CD4-positive, alpha-beta T cell treated with Interferon gamma for 1 hour (primary cell): ENCODE measurements around the gene TP53BP1.
A peak's percentile ranks its signal among the peaks of the same experiment; 100 is the strongest.

Experiments used
- DNase-seq: peaks from one replicate; pipeline ENCODE4 v3.0.0-alpha.2; 2020

The TP53BP1 gene

GRCh38 chr15:43487271-43487895 is 5.6 kb downstream of the TP53BP1 start:
- no peak for DNase-seq

GRCh38 chr15:43484455-43484854 is 8.5 kb downstream of the TP53BP1 start:
- DNase-seq, result no peak

- DNase-seq, result no peak
Observed at GRCh38 chr15:43483297-43484128, 9.4 kb downstream of the TP53BP1 start.

GRCh38 chr15:43473885-43474284 is 19.1 kb downstream of the TP53BP1 start:
- no peak for DNase-seq

GRCh38 chr15:43471975-43472374 is 21.0 kb downstream of the TP53BP1 start:
- no peak for DNase-seq

GRCh38 chr15:43469867-43470266 is 23.1 kb downstream of the TP53BP1 start:
- no peak for DNase-seq

- DNase-seq, result no peak
Observed at GRCh38 chr15:43465100-43465499, 27.9 kb downstream of the TP53BP1 start.

GRCh38 chr15:43463998-43464397 is 29.0 kb downstream of the TP53BP1 start:
- DNase-seq, result no peak

- no peak for DNase-seq
Observed at GRCh38 chr15:43463507-43463906, 29.4 kb downstream of the TP53BP1 start.

GRCh38 chr15:43449981-43450380 is 43.0 kb downstream of the TP53BP1 start:
- no peak for DNase-seq

- DNase-seq, result no peak
Observed at GRCh38 chr15:43446344-43446743, 46.6 kb downstream of the TP53BP1 start.

GRCh38 chr15:43441316-43441715 is 51.6 kb downstream of the TP53BP1 start:
- DNase-seq, result no peak

GRCh38 chr15:43440721-43441281 is 52.2 kb downstream of the TP53BP1 start:
- peak; percentile 22 for DNase-seq

GRCh38 chr15:43439268-43439667 is 53.7 kb downstream of the TP53BP1 start:
- DNase-seq, result no peak

- DNase-seq, result no peak
Observed at GRCh38 chr15:43436395-43436794, 56.6 kb downstream of the TP53BP1 start.

- no peak for DNase-seq
Observed at GRCh38 chr15:43434446-43434845, 58.5 kb downstream of the TP53BP1 start.

GRCh38 chr15:43433661-43434303 is 59.2 kb downstream of the TP53BP1 start:
- DNase-seq, result no peak

GRCh38 chr15:43433165-43433564 is 59.8 kb downstream of the TP53BP1 start:
- DNase-seq, result no peak

- no peak for DNase-seq
Observed at GRCh38 chr15:43429687-43430086, 63.3 kb downstream of the TP53BP1 start.

- DNase-seq, result no peak
Observed at GRCh38 chr15:43423793-43424192, 69.2 kb downstream of the TP53BP1 start.

- no peak for DNase-seq
Observed at GRCh38 chr15:43420876-43421275, 72.1 kb downstream of the TP53BP1 start.

GRCh38 chr15:43420435-43420834 is 72.5 kb downstream of the TP53BP1 start:
- DNase-seq, result no peak

GRCh38 chr15:43414196-43414595 is 78.8 kb downstream of the TP53BP1 start:
- DNase-seq, result no peak

- no peak for DNase-seq
Observed at GRCh38 chr15:43412096-43412495, 80.9 kb downstream of the TP53BP1 start.
